Gastrocnemius medialis (tissue), 4 donors: ENCODE measurements around the gene GSTT2B. TPM values are rescaled to one million over a fixed set of nuclear protein-coding genes. Genes with fewer than 3 reads are reported as not detected.
"Not testable (repeated sequence)": the region's sequence is repeated elsewhere in the genome, so short reads cannot be mapped to it uniquely, and the experiment has no call there.

Experiments
- ATAC-seq, 2 donors: fragments of 150-250 bp; one replicate each; pipeline ENCODE4 v1.9.1; 2016
- DNase-seq, 2 donors: peaks; one replicate each; pipeline ENCODE4 v3.0.0-alpha.2; 2019
- H3K27ac ChIP-seq, 4 donors: fragments of 200-600 bp; sonication (generic); 1 replicate in 1 of 4; 2 replicates in 3 of 4; pipeline ENCODE4 v1.5.1; 2016 to 2018; ENCODE audit warnings: mild to moderate bottlenecking in 2 of 4, moderate library complexity in 1 of 4
- H3K27me3 ChIP-seq, 3 donors: fragments of 200-600 bp; sonication (generic) in 2 of 3; 1 replicate in 1 of 3; 2 replicates in 2 of 3; pipeline versions ENCODE4 v1.5.1 to v1.6.0; 2016 to 2019; ENCODE audit warnings: mild to moderate bottlenecking in 1 of 3, moderate library complexity in 1 of 3
- H3K36me3 ChIP-seq, 2 donors: fragments of 200-600 bp; sonication (generic) in 1 of 2; one replicate each; pipeline ENCODE4 v1.5.1; 2017 to 2018
- H3K4me1 ChIP-seq, 2 donors: fragments of 200-600 bp; sonication (generic) in 1 of 2; one replicate each; pipeline ENCODE4 v1.5.1; 2016 to 2017; ENCODE audit warnings: mild to moderate bottlenecking in 2 of 2
- H3K4me3 ChIP-seq, 4 donors: fragments of 200-600 bp; sonication (generic) in 3 of 4; 1 replicate in 1 of 4; 2 replicates in 3 of 4; pipeline ENCODE4 v1.5.1; 2016 to 2019; ENCODE audit warnings: mild to moderate bottlenecking in 2 of 4
- H3K9me3 ChIP-seq, 3 donors: fragments of 200-600 bp; sonication (generic) in 2 of 3; 1 replicate in 1 of 3; 2 replicates in 2 of 3; pipeline ENCODE4 v1.5.1; 2016 to 2019
- CTCF ChIP-seq, 5 experiments: fragments of 450-650 bp in 3 of 5; fragments of 200-600 bp in 2 of 5; sonication (generic) in 2 of 5; IDR thresholded peaks in 4 of 5; conservative IDR thresholded peaks in 1 of 5; 1 replicate in 4 of 5; 2 replicates in 1 of 5; pipeline ENCODE4 v1.5.1; 2016 to 2019; ENCODE audit warnings: antibody characterized with exemption in 5 of 5, mild to moderate bottlenecking in 3 of 5, moderate library complexity in 3 of 5
- POLR2A ChIP-seq, 2 donors: fragments of 450-650 bp; IDR thresholded peaks; one replicate each; pipeline ENCODE4 v1.6.1; 2017; ENCODE audit warnings: antibody characterized with exemption in 2 of 2, mild to moderate bottlenecking in 2 of 2, moderate library complexity in 2 of 2
- in situ Hi-C, 4 donors: fragments of 200-750 bp; cut with MboI; loops; one replicate each; pipeline versions ENCODE4 v1.15.0 to v1.8.0; 2017; ENCODE audit warnings: low sequenced_read_pairs in 4 of 4
- intact Hi-C: fragments of 100-400 bp; cut with DNase I; formaldehyde crosslinking; loops from one replicate; pipeline ENCODE4 v1.15.1; 2023; ENCODE audit warnings: low total_unique reads
- total RNA-seq, 4 donors: library from RNA; depleted of rRNA; stranded (reverse); fragments of >200 nt; gene quantifications; one replicate each; pipeline versions ENCODE4 v1.1.0 to v1.2.3, GENCODE V29; 2016

Gene GSTT2B
- total RNA-seq, 4 donors from 2014 or later = 1.4 to 7.2 (median 5.1) TPM

- H3K9me3 ChIP-seq = no peaks in the 10 kb centered on the region
- peaks cover 0 to 4% of the 10 kb centered on the region in 2 donors for H3K4me1 ChIP-seq
- in situ Hi-C loops = no loop called here
- no peaks in the 10 kb centered on the region for H3K27me3 ChIP-seq
- no peak overlapping the region for H3K27ac ChIP-seq
- no peak overlapping the region for H3K4me3 ChIP-seq
- intact Hi-C loops = loop anchor here (5.0 kb wide), 1 partner anchor 54 kb away; no protein-coding TSS in a partner anchor
- ATAC-seq = no peak
- DNase-seq = no peak
- TF ChIP-seq POLR2A (IDR thresholded peaks at IDR 0.05) = no peak
- no peak for TF ChIP-seq CTCF (IDR thresholded peaks at IDR 0.05 in 4 of 5, conservative IDR thresholded peaks at IDR 0.05 in 1 of 5)
- no peaks in the 10 kb centered on the region for H3K36me3 ChIP-seq
These were observed 40.3 kb upstream of the GSTT2B start for GRCh38 chr22:24001314-24001713.

- in situ Hi-C loops, H3K9me3 ChIP-seq, ATAC-seq, H3K4me3 ChIP-seq, H3K36me3 ChIP-seq, H3K27ac ChIP-seq, DNase-seq, H3K27me3 ChIP-seq, H3K4me1 ChIP-seq: not testable (repeated sequence)
- intact Hi-C loops = loop anchor here (5.0 kb wide), 1 partner anchor 52 kb away; no protein-coding TSS in a partner anchor
These were observed 38.8 kb upstream of the GSTT2B start for GRCh38 chr22:23999779-24000178.

GRCh38 chr22:23997092-23997491 is 36.1 kb upstream of the GSTT2B start:
- in situ Hi-C loops = no loop called here
- Histone ChIP-seq H3K36me3 (no peaks in the 10 kb centered on the region), H3K27me3 (no peaks in the 10 kb centered on the region), H3K27ac (no peak overlapping the region), H3K9me3 (no peaks in the 10 kb centered on the region), H3K4me3 (no peak overlapping the region), H3K4me1 (no peaks in the 10 kb centered on the region)
- no peak for ATAC-seq
- no peak for TF ChIP-seq POLR2A (IDR thresholded peaks at IDR 0.05)
- no peak for TF ChIP-seq CTCF (IDR thresholded peaks at IDR 0.05 in 4 of 5, conservative IDR thresholded peaks at IDR 0.05 in 1 of 5)
- intact Hi-C loops = no loop called here
- DNase-seq = no peak

GRCh38 chr22:23993581-23994177 is 32.7 kb upstream of the GSTT2B start:
- in situ Hi-C loops, H3K27ac ChIP-seq, intact Hi-C loops, H3K4me1 ChIP-seq, H3K27me3 ChIP-seq, H3K4me3 ChIP-seq, H3K36me3 ChIP-seq, ATAC-seq, DNase-seq, H3K9me3 ChIP-seq: not testable (repeated sequence)

- H3K9me3 ChIP-seq, H3K4me1 ChIP-seq, in situ Hi-C loops, H3K4me3 ChIP-seq, H3K27me3 ChIP-seq, H3K36me3 ChIP-seq, intact Hi-C loops, DNase-seq, ATAC-seq, H3K27ac ChIP-seq: not testable (repeated sequence)
These were observed 32.1 kb upstream of the GSTT2B start for GRCh38 chr22:23993080-23993479.

- in situ Hi-C loops, intact Hi-C loops, H3K27me3 ChIP-seq, ATAC-seq, H3K27ac ChIP-seq, H3K4me1 ChIP-seq, H3K9me3 ChIP-seq, DNase-seq, H3K4me3 ChIP-seq, H3K36me3 ChIP-seq: not testable (repeated sequence)
These were observed 28.7 kb upstream of the GSTT2B start for GRCh38 chr22:23989583-23990244.

GRCh38 chr22:23986538-23987178 is 25.7 kb upstream of the GSTT2B start:
- H3K9me3 ChIP-seq, H3K4me1 ChIP-seq, H3K27me3 ChIP-seq, in situ Hi-C loops, H3K36me3 ChIP-seq, ATAC-seq, H3K4me3 ChIP-seq, H3K27ac ChIP-seq, intact Hi-C loops, DNase-seq: not testable (repeated sequence)

- H3K4me1 ChIP-seq, DNase-seq, intact Hi-C loops, H3K36me3 ChIP-seq, H3K9me3 ChIP-seq, H3K27me3 ChIP-seq, H3K27ac ChIP-seq, in situ Hi-C loops, ATAC-seq, H3K4me3 ChIP-seq: not testable (repeated sequence)
These were observed 25.1 kb upstream of the GSTT2B start for GRCh38 chr22:23986089-23986488.
